ENCODE measurements around the gene OTOGL. TPM values are rescaled to one million over a fixed set of nuclear protein-coding genes. Genes with fewer than 3 reads are reported as not detected.

The OTOGL gene
- polyA plus RNA-seq, 2 of the 4 experiments (the other 2 are of a cell fraction): 0.04 TPM; not detected in 1

Small RNA genes lying within 50 kb of the gene (small RNA-seq; reads per million reads assigned to genes)
- 0 reads per million in 6 experiments for gene RN7SKP261
- 0 reads per million in 6 experiments for gene RNU7-106P

Other genes with a start within 250 kb of the OTOGL start
- gene PPP1R12A, start 164.4 kb upstream of the OTOGL start, polyA plus RNA-seq (2011; rRNA removed): 48.5 and 74.8 TPM in 2 replicates
- gene PPP1R12A, start 164.4 kb upstream of the OTOGL start, polyA plus RNA-seq (2017; fragmentation: RNase III; extraction: RNeasy Plus Mini Kit Qiagen cat#74134 plus additional on column Dnase treatment): 28.0 to 32.0 TPM (median 29.4 TPM) in 3 replicates